Measurements from ENCODE around the gene ROMO1.

- TF ChIP-seq FOXK2 (IDR thresholded peaks at IDR 0.05): peak; percentile 25; the same call in 1 of the 2 replicates
- TF ChIP-seq BHLHE40 (IDR thresholded peaks at IDR 0.05; ENCODE audit: borderline replicate concordance): no peak
- no peak for TF ChIP-seq TARDBP (IDR thresholded peaks at IDR 0.05)
- no peak for TF ChIP-seq FOXA1 (IDR thresholded peaks at IDR 0.05)
- no peak for TF ChIP-seq FOXM1 (IDR thresholded peaks at IDR 0.05; ENCODE audit: borderline replicate concordance)
- TF ChIP-seq SP1 (IDR thresholded peaks at IDR 0.05): peak; percentile 97
- peak; percentile 100 for TF ChIP-seq PKNOX1 (IDR thresholded peaks at IDR 0.05)
- TF ChIP-seq ARNT (IDR thresholded peaks at IDR 0.05): 0 out of 2 replicates have a peak, but pooled peaks have one; percentile 20
- no peak for TF ChIP-seq LEF1 (IDR thresholded peaks at IDR 0.05; ENCODE audit: borderline replicate concordance)
Measured at GRCh38 chr20:35741892-35742740, 42.9 kb downstream of the ROMO1 start, which contains the start of gene RBM39.
